ENCODE results near the gene VIPR2. TPM values are rescaled to one million over a fixed set of nuclear protein-coding genes. Genes with fewer than 3 reads are reported as not detected.

The VIPR2 gene
- polyA plus RNA-seq, 3 donors: not detected

- H3K79me2 ChIP-seq (ENCODE audit: insufficient read depth, low read length): no peaks in the 10 kb centered on the region
- no peak overlapping the region for H3K4me3 ChIP-seq (replicated peaks in 1 of 3; ENCODE audit: low read depth in 2 of 3, low read length in 3 of 3)
- H3K4me3 Mint-ChIP-seq: no peak overlapping the region
- DNase-seq: no peak
- intact Hi-C loops (cut with micrococcal nuclease): no loop called here
- peaks cover 7 to 18% (median 12%) of the 10 kb centered on the region in 3 donors for H3K27me3 Mint-ChIP-seq (ENCODE audit: low read depth in 3 of 3)
- no peak overlapping the region for H2AFZ ChIP-seq (ENCODE audit: insufficient read depth, low read depth, low read length, poor library complexity, severe bottlenecking)
- H3K36me3 ChIP-seq (replicated peaks in 1 of 2; ENCODE audit: control insufficient read depth in 1 of 2, insufficient read depth in 2 of 2, low read length in 2 of 2): no peaks in the 10 kb centered on the region
- H3K9me3 Mint-ChIP-seq: peaks cover 0 to 16% (median 5%) of the 10 kb centered on the region in 7 donors
- no peaks in the 10 kb centered on the region for H3K4me1 ChIP-seq (ENCODE audit: control insufficient read depth in 1 of 2, insufficient read depth in 2 of 2, low read length in 2 of 2)
- no peaks in the 10 kb centered on the region for H4K20me1 ChIP-seq (ENCODE audit: insufficient read depth, low read length)
- no peak overlapping the region for H3K27ac ChIP-seq (ENCODE audit: low read depth in 1 of 2, low read length in 2 of 2)
- H3K4me1 Mint-ChIP-seq: no peaks in the 10 kb centered on the region
- WGBS (ENCODE audit: insufficient coverage): 96% methylated on average over 48 of the region's 48 CpGs
- no peak overlapping the region for H3K4me2 ChIP-seq (replicated peaks; ENCODE audit: extremely low read depth, low read length, poor library complexity, severe bottlenecking)
- peaks cover 0 to 3% of the 10 kb centered on the region in 2 donors for H3K27me3 ChIP-seq (ENCODE audit: control insufficient read depth in 2 of 2, insufficient read depth in 2 of 2, low read length in 2 of 2)
- H3K9ac ChIP-seq (ENCODE audit: insufficient read depth, low read length, poor library complexity, severe bottlenecking): no peak overlapping the region
- TF ChIP-seq, protein P1, sequence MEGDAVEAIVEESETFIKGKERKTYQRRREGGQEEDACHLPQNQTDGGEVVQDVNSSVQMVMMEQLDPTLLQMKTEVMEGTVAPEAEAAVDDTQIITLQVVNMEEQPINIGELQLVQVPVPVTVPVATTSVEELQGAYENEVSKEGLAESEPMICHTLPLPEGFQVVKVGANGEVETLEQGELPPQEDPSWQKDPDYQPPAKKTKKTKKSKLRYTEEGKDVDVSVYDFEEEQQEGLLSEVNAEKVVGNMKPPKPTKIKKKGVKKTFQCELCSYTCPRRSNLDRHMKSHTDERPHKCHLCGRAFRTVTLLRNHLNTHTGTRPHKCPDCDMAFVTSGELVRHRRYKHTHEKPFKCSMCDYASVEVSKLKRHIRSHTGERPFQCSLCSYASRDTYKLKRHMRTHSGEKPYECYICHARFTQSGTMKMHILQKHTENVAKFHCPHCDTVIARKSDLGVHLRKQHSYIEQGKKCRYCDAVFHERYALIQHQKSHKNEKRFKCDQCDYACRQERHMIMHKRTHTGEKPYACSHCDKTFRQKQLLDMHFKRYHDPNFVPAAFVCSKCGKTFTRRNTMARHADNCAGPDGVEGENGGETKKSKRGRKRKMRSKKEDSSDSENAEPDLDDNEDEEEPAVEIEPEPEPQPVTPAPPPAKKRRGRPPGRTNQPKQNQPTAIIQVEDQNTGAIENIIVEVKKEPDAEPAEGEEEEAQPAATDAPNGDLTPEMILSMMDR (IDR thresholded peaks at IDR 0.05): no peak
- no peaks in the 10 kb centered on the region for H3K9me3 ChIP-seq (replicated peaks in 1 of 2; ENCODE audit: control insufficient read depth in 1 of 2, insufficient read depth in 1 of 2, low read length in 2 of 2)
- H3K36me3 Mint-ChIP-seq: no peaks in the 10 kb centered on the region
- no peak overlapping the region for H3K27ac Mint-ChIP-seq
Observed at GRCh38 chr7:159024280-159024951, 120.3 kb downstream of the VIPR2 start.

GRCh38 chr7:159023746-159024145 lies 120.9 kb downstream of the VIPR2 start:
- no peak overlapping the region for H3K9ac ChIP-seq (ENCODE audit: insufficient read depth, low read length, poor library complexity, severe bottlenecking)
- no peaks in the 10 kb centered on the region for H3K27me3 ChIP-seq (ENCODE audit: control insufficient read depth in 2 of 2, insufficient read depth in 2 of 2, low read length in 2 of 2)
- TF ChIP-seq, protein P1 (IDR thresholded peaks at IDR 0.05): no peak
- Mint-ChIP-seq H3K9me3 (peaks cover 0 to 16% (median 5%) of the 10 kb centered on the region in 7 donors), H3K4me1 (no peaks in the 10 kb centered on the region), H3K27me3 (ENCODE audit: low read depth in 3 of 3) (peaks cover 2 to 12% (median 5%) of the 10 kb centered on the region in 3 donors), H3K27ac (no peak overlapping the region), H3K36me3 (no peaks in the 10 kb centered on the region), H3K4me3 (no peak overlapping the region)
- no peak overlapping the region for H3K4me2 ChIP-seq (replicated peaks; ENCODE audit: extremely low read depth, low read length, poor library complexity, severe bottlenecking)
- no peaks in the 10 kb centered on the region for H3K36me3 ChIP-seq (replicated peaks in 1 of 2; ENCODE audit: control insufficient read depth in 1 of 2, insufficient read depth in 2 of 2, low read length in 2 of 2)
- H4K20me1 ChIP-seq (ENCODE audit: insufficient read depth, low read length): no peaks in the 10 kb centered on the region
- no peak overlapping the region for H3K4me3 ChIP-seq (replicated peaks in 1 of 3; ENCODE audit: low read depth in 2 of 3, low read length in 3 of 3)
- no peak overlapping the region for H2AFZ ChIP-seq (ENCODE audit: insufficient read depth, low read depth, low read length, poor library complexity, severe bottlenecking)
- intact Hi-C loops (cut with micrococcal nuclease): no loop called here
- H3K4me1 ChIP-seq (ENCODE audit: control insufficient read depth in 1 of 2, insufficient read depth in 2 of 2, low read length in 2 of 2): no peaks in the 10 kb centered on the region
- H3K79me2 ChIP-seq (ENCODE audit: insufficient read depth, low read length): no peaks in the 10 kb centered on the region
- 97% methylated on average over 12 of the region's 12 CpGs for WGBS (ENCODE audit: insufficient coverage)
- H3K9me3 ChIP-seq (replicated peaks in 1 of 2; ENCODE audit: control insufficient read depth in 1 of 2, insufficient read depth in 1 of 2, low read length in 2 of 2): no peaks in the 10 kb centered on the region
- DNase-seq: no peak
- H3K27ac ChIP-seq (ENCODE audit: low read depth in 1 of 2, low read length in 2 of 2): no peak overlapping the region

Data from CD14-positive monocyte (primary cell).